ENCODE measurements around the gene FDX1. TPM values are rescaled to one million over a fixed set of nuclear protein-coding genes. Genes with fewer than 3 reads are reported as not detected.

Gene FDX1
- total RNA-seq, 1 donor from 2014 or later, result 13.0 TPM

- no peak overlapping the region for H3K27ac ChIP-seq
- H3F3A ChIP-seq (ENCODE audit: low read depth), result no peaks in the 10 kb centered on the region
These were observed 20.5 kb downstream of the FDX1 start for GRCh38 chr11:110450246-110450645.

GRCh38 chr11:110452720-110453119 lies 23.0 kb downstream of the FDX1 start:
- H3K4me1 Mint-ChIP-seq, result no peaks in the 10 kb centered on the region
- no peak overlapping the region for H2AFZ ChIP-seq (replicated peaks)
- H4K20me1 ChIP-seq (ENCODE audit: low read depth), result no peaks in the 10 kb centered on the region
- no peaks in the 10 kb centered on the region for H3K79me2 ChIP-seq (ENCODE audit: low read depth)
- no peaks in the 10 kb centered on the region for H3K4me1 ChIP-seq
- no peaks in the 10 kb centered on the region for H3K36me3 ChIP-seq
- H3F3A ChIP-seq (ENCODE audit: low read depth), result no peaks in the 10 kb centered on the region
- no peak overlapping the region for H3K4me3 ChIP-seq
- H3K4me3 Mint-ChIP-seq, result no peak overlapping the region
- DNase-seq (ENCODE audit: low spot score), result no peak
- H3K9me3 ChIP-seq (ENCODE audit: low read depth), result no peaks in the 10 kb centered on the region
- no peaks in the 10 kb centered on the region for H3K27me3 ChIP-seq
- H3K36me3 Mint-ChIP-seq, result peaks cover 7% of the 10 kb centered on the region
- TF ChIP-seq CTCF (IDR thresholded peaks at IDR 0.05) (no peak), EZH2phosphoT487 (IDR thresholded peaks at IDR 0.05) (no peak), EZH2 (IDR thresholded peaks at IDR 0.05) (no peak)
- no peak overlapping the region for H3K27ac ChIP-seq
- no peak overlapping the region for H3K27ac Mint-ChIP-seq
- H3K4me2 ChIP-seq, result no peak overlapping the region
- no peaks in the 10 kb centered on the region for H3K9me3 Mint-ChIP-seq
- H3K9ac ChIP-seq, result no peak overlapping the region
- H3K27me3 Mint-ChIP-seq (ENCODE audit: insufficient read depth, low read depth), result no peaks in the 10 kb centered on the region

More at GRCh38 chr11:110450246-110450645, 20.5 kb downstream of the FDX1 start:
- Mint-ChIP-seq H3K9me3 (no peaks in the 10 kb centered on the region), H3K27me3 (ENCODE audit: insufficient read depth, low read depth) (no peaks in the 10 kb centered on the region), H3K4me1 (no peaks in the 10 kb centered on the region), H3K36me3 (peaks cover 7% of the 10 kb centered on the region), H3K27ac (no peak overlapping the region), H3K4me3 (no peak overlapping the region)
- Histone ChIP-seq H4K20me1 (ENCODE audit: low read depth) (no peaks in the 10 kb centered on the region), H3K9ac (no peak overlapping the region), H3K36me3 (no peaks in the 10 kb centered on the region), H3K4me2 (no peak overlapping the region), H3K9me3 (ENCODE audit: low read depth) (no peaks in the 10 kb centered on the region), H3K4me1 (no peaks in the 10 kb centered on the region), H3K79me2 (ENCODE audit: low read depth) (no peaks in the 10 kb centered on the region), H3K27me3 (no peaks in the 10 kb centered on the region), H2AFZ (replicated peaks) (no peak overlapping the region), H3K4me3 (no peak overlapping the region)
- TF ChIP-seq EZH2 (IDR thresholded peaks at IDR 0.05), result no peak
- no peak for TF ChIP-seq CTCF (IDR thresholded peaks at IDR 0.05)
- no peak for TF ChIP-seq EZH2phosphoT487 (IDR thresholded peaks at IDR 0.05)
- DNase-seq (ENCODE audit: low spot score), result no peak

DNA sequence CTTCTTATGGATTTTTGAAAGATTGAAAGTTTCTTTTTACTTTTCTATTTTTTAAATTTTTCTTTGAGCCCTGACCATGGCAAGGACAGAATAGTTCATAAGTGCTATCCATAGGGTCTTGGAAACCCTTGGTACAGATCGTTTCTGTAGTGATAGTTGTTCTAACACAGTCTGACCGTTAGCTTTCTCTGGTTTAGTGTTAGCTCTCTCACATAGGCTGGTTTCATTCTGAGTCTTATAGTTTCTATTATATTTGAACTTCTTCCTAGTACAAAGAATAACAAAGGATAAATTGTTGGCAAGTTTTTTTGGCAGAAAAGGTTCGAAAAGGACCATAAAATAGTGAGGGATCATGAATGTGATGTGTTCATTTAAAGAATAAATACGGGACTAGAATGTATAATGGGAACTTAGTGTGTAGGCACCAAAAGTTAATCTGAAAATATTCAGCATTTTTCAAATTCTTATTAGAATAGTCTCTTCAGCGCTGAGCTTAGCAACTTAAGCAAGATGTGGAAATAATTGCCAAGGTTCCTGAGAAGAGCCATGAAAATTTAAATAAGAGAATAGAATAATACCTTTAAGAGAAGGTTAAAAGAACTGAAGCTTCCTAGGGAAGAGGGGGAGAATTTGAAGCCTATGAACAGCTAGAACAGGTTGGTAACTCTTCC lies 24.1 kb downstream of the FDX1 start:
- no peak overlapping the region for H3K4me2 ChIP-seq
- H3K27ac ChIP-seq, result no peak overlapping the region

More for the DNA sequence above, 24.1 kb downstream of the FDX1 start:
- no peak for DNase-seq (ENCODE audit: low spot score)
- Histone ChIP-seq H3K9me3 (ENCODE audit: low read depth) (no peaks in the 10 kb centered on the region), H3K9ac (no peak overlapping the region), H2AFZ (replicated peaks) (no peak overlapping the region), H3K36me3 (no peaks in the 10 kb centered on the region), H3F3A (ENCODE audit: low read depth) (no peaks in the 10 kb centered on the region), H3K4me3 (no peak overlapping the region), H3K79me2 (ENCODE audit: low read depth) (no peaks in the 10 kb centered on the region), H3K4me1 (no peaks in the 10 kb centered on the region), H4K20me1 (ENCODE audit: low read depth) (no peaks in the 10 kb centered on the region), H3K27me3 (no peaks in the 10 kb centered on the region)
- no peak overlapping the region for H3K27ac Mint-ChIP-seq
- peaks cover 9% of the 10 kb centered on the region for H3K36me3 Mint-ChIP-seq
- TF ChIP-seq EZH2phosphoT487 (IDR thresholded peaks at IDR 0.05) (no peak), EZH2 (IDR thresholded peaks at IDR 0.05) (no peak), CTCF (IDR thresholded peaks at IDR 0.05) (no peak)
- H3K9me3 Mint-ChIP-seq, result no peaks in the 10 kb centered on the region
- no peak overlapping the region for H3K4me3 Mint-ChIP-seq
- no peaks in the 10 kb centered on the region for H3K4me1 Mint-ChIP-seq
- no peaks in the 10 kb centered on the region for H3K27me3 Mint-ChIP-seq (ENCODE audit: insufficient read depth, low read depth)
